Lung (tissue), 12 donors: ENCODE data around the gene RIOK1. TPM values are rescaled to one million over a fixed set of nuclear protein-coding genes. Genes with fewer than 3 reads are reported as not detected.

Experiments used
- ATAC-seq: fragments of 200-7000 bp; cut with Tn5 transposase; one replicate; pipeline ENCODE4 v1.9.1; 2020; ENCODE audit warnings: moderate number of reproducible peaks; ENCODE audit not compliant: insufficient read depth, low FRiP score
- DNase-seq, 3 donors: peaks; one replicate each; pipeline ENCODE4 v3.0.0-alpha.2; 2013 to 2017
- H3K27ac ChIP-seq, 2 donors: one replicate each; pipeline ENCODE4 v1.5.1; 2013; ENCODE audit warnings: mild to moderate bottlenecking in 2 of 2, moderate library complexity in 2 of 2, control low read depth in 1 of 2, inconsistent platforms in 1 of 2, low read depth in 1 of 2, low read length in 1 of 2
- H3K27me3 ChIP-seq, 3 donors: one replicate each; pipeline ENCODE4 v1.5.1; 2013; ENCODE audit warnings: low read length in 2 of 3; ENCODE audit not compliant: control insufficient read depth in 3 of 3, insufficient read depth in 3 of 3
- H3K36me3 ChIP-seq, 4 donors: one replicate each; pipeline ENCODE4 v1.5.1; 2013; ENCODE audit warnings: low read length in 4 of 4, mild to moderate bottlenecking in 1 of 4, moderate library complexity in 1 of 4; ENCODE audit not compliant: control insufficient read depth in 4 of 4, insufficient read depth in 4 of 4
- H3K4me1 ChIP-seq, 5 donors: one replicate each; pipeline ENCODE4 v1.5.1; 2013; ENCODE audit warnings: low read length in 5 of 5, mild to moderate bottlenecking in 2 of 5, moderate library complexity in 1 of 5; ENCODE audit not compliant: control insufficient read depth in 5 of 5, insufficient read depth in 5 of 5
- H3K4me3 ChIP-seq: one replicate; pipeline ENCODE4 v1.5.1; 2013; ENCODE audit warnings: mild to moderate bottlenecking, control low read depth, moderate library complexity
- H3K9ac ChIP-seq, 2 donors: one replicate each; pipeline ENCODE4 v1.5.1; 2013; ENCODE audit warnings: low read length in 2 of 2, control low read depth in 1 of 2; ENCODE audit not compliant: insufficient read depth in 1 of 2
- H3K9me3 ChIP-seq, 4 donors: one replicate each; pipeline ENCODE4 v1.5.1; 2013; ENCODE audit warnings: low read length in 3 of 4, mild to moderate bottlenecking in 1 of 4, moderate library complexity in 1 of 4; ENCODE audit not compliant: control insufficient read depth in 4 of 4, insufficient read depth in 3 of 4
- CTCF ChIP-seq: IDR thresholded peaks from 2 replicates; pipeline ENCODE4 v1.5.1; 2012; ENCODE audit warnings: mild to moderate bottlenecking; ENCODE audit errors: control extremely low read depth, extremely low read depth
- WGBS, 2 donors: extraction: QIAGEN DNeasy Blood & Tissue Kit; methylation state at CpG; one replicate each; pipeline ENCODE4 v1.1.7; 2013; 5-methylcytosine and 5-hydroxymethylcytosine counted together
- polyA plus RNA-seq, 2 donors: library from polyadenylated mRNA; stranded (reverse); fragments of 200-250 nt; gene quantifications; one replicate each; pipeline ENCODE4 v1.2.1, GENCODE V29; 2013
- total RNA-seq, 2 donors: library from RNA; depleted of rRNA in 1 of 2; stranded (reverse); fragments of >200 nt in 1 of 2; gene quantifications; one replicate each; pipeline ENCODE4 v1.2.1, GENCODE V29; 2014 to 2021
- donor health status: control.
- donor health status: control.
- donor health status: Bipolar disorder and iron deficiency.
- donor health status: healthy.
- donor health status: DM: yes; HTN: yes; CAD: no.

RIOK1 gene
- total and polyA plus RNA-seq, 4 donors: 10.2 to 25.4 (median 15.1) TPM

DNA sequence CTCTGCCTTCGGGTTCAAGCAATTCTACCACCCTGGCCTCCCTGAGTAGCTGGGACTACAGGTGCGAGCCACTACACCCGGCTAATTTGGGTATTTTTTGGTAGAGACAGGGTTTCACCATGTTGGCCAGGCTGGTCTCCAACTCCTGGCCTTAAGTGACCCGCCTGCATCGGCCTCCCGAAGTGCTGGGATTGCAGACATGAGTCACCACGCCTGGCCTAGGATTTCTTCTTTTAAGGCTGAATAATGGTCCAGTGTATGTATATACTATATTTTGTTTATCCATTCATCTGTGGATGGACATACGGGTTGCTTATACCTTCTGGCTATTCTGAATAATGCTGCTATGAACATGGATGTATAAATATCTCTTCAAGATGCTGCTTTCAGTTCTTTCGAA, 17.1 kb downstream of the RIOK1 start:
- no peak for ATAC-seq
- Histone ChIP-seq H3K9me3 (no peaks in the 10 kb centered on the region), H3K9ac (no peak overlapping the region), H3K36me3 (peaks cover 24 to 51% (median 33%) of the 10 kb centered on the region in 4 donors), H3K4me3 (no peak overlapping the region), H3K27ac (no peak overlapping the region), H3K27me3 (no peaks in the 10 kb centered on the region), H3K4me1 (no peaks in the 10 kb centered on the region)
- 94 to 98% methylated on average over 9 of the region's 9 CpGs for WGBS, 2 donors
- no peak for DNase-seq
- TF ChIP-seq CTCF: no peak

GRCh38 chr6:7409740-7410139, 20.1 kb downstream of the RIOK1 start:
- Histone ChIP-seq H3K36me3 (peaks cover 19 to 47% (median 34%) of the 10 kb centered on the region in 4 donors), H3K4me3 (no peak overlapping the region), H3K27ac (no peak overlapping the region), H3K27me3 (no peaks in the 10 kb centered on the region), H3K9me3 (no peaks in the 10 kb centered on the region), H3K4me1 (no peaks in the 10 kb centered on the region), H3K9ac (no peak overlapping the region)
- ATAC-seq (no peak), DNase-seq (no peak)
- TF ChIP-seq CTCF: no peak
- WGBS, 2 donors: 95 to 97% methylated on average over 6 of the region's 6 CpGs

- ATAC-seq: no peak
- DNase-seq: no peak
- Histone ChIP-seq H3K36me3 (peaks cover 25 to 48% (median 33%) of the 10 kb centered on the region in 4 donors), H3K9me3 (no peaks in the 10 kb centered on the region), H3K4me1 (no peaks in the 10 kb centered on the region), H3K9ac (no peak overlapping the region), H3K27me3 (no peaks in the 10 kb centered on the region), H3K27ac (no peak overlapping the region), H3K4me3 (no peak overlapping the region)
- no peak for TF ChIP-seq CTCF
- 95 to 97% methylated on average over 4 of the region's 4 CpGs for WGBS, 2 donors
These were observed 21.2 kb downstream of the RIOK1 start for GRCh38 chr6:7410851-7411250.

DNA sequence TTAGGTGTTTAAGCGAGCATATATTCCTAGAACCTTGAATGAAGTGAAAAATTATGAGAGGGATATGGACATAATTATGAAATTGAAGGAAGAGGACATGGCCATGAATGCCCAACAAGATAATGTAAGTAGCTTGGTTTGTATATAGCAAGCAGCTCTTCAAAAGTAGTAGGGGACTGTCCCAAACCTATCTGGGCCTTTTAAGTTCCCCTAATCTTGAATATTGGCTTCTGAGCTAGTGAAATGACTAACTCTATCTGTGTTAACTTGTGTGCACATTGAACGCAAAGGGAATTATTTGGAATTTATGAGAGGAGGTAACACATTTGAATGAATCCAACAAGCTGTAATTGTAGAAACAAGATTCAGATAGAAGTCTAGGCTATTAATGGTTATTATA, 21.7 kb downstream of the RIOK1 start:
- no peaks in the 10 kb centered on the region for H3K27me3 ChIP-seq
- H3K4me3 ChIP-seq: no peak overlapping the region
- H3K27ac ChIP-seq: no peak overlapping the region
- ATAC-seq (no peak), DNase-seq (no peak)
- 97 to 98% methylated on average over 2 of the region's 2 CpGs for WGBS, 2 donors
- no peaks in the 10 kb centered on the region for H3K4me1 ChIP-seq
- TF ChIP-seq CTCF: no peak
- peaks cover 25 to 47% (median 35%) of the 10 kb centered on the region in 4 donors for H3K36me3 ChIP-seq
- H3K9me3 ChIP-seq: no peaks in the 10 kb centered on the region
- no peak overlapping the region for H3K9ac ChIP-seq
